Osteoblast (primary cell): ENCODE results near the gene SUMO4. TPM values are rescaled to one million over a fixed set of nuclear protein-coding genes. Genes with fewer than 3 reads are reported as not detected.
A peak's percentile ranks its signal among the peaks of the same experiment; 100 is the strongest.

Experiments used
- DNase-seq: peaks from one replicate; pipeline ENCODE4 v3.0.0; 2011; ENCODE audit warnings: low spot score, mixed read lengths; ENCODE audit not compliant: insufficient read length; ENCODE audit errors: missing footprints
- H2AFZ ChIP-seq: 2 replicates; pipeline ENCODE4 v1.6.0; 2011; ENCODE audit warnings: mild to moderate bottlenecking, low read length
- H3K27ac ChIP-seq: 2 replicates; pipeline ENCODE4 v1.5.1; 2011; ENCODE audit warnings: mild to moderate bottlenecking, low read depth, low read length, moderate library complexity
- H3K27me3 ChIP-seq: 2 replicates; pipeline ENCODE4 v1.6.0; 2012; ENCODE audit warnings: mild to moderate bottlenecking, control low read depth, inconsistent platforms, low read length, moderate library complexity; ENCODE audit not compliant: insufficient read depth
- H3K36me3 ChIP-seq: 2 replicates; pipeline ENCODE4 v1.5.1; 2011; ENCODE audit warnings: mild to moderate bottlenecking, low read length, control low read depth, moderate library complexity; ENCODE audit not compliant: insufficient read depth
- H3K4me1 ChIP-seq: 2 replicates; pipeline ENCODE4 v1.5.1; 2011; ENCODE audit warnings: mild to moderate bottlenecking, low read length, control low read depth, moderate library complexity; ENCODE audit not compliant: insufficient read depth
- H3K4me2 ChIP-seq: 2 replicates; pipeline ENCODE4 v1.6.0; 2011; ENCODE audit warnings: mild to moderate bottlenecking, low read length; ENCODE audit not compliant: insufficient read depth
- H3K4me3 ChIP-seq: fragments of 200-600 bp; sonication (generic); 3 replicates; pipeline ENCODE4 v1.5.1; 2012; ENCODE audit warnings: mild to moderate bottlenecking, low read length, inconsistent platforms; ENCODE audit not compliant: insufficient read depth
- H3K79me2 ChIP-seq: 2 replicates; pipeline ENCODE4 v1.6.0; 2012; ENCODE audit warnings: mild to moderate bottlenecking, low read length, control low read depth, inconsistent platforms; ENCODE audit not compliant: insufficient read depth
- H3K9me3 ChIP-seq: 2 replicates; pipeline ENCODE4 v1.5.1; 2011; ENCODE audit warnings: low read depth, low read length, control low read depth
- H4K20me1 ChIP-seq: 2 replicates; pipeline ENCODE4 v1.6.0; 2012; ENCODE audit warnings: mild to moderate bottlenecking, low read length, control low read depth; ENCODE audit not compliant: insufficient read depth
- total RNA-seq: library from RNA; depleted of rRNA; stranded (reverse); fragments of >200 nt; gene quantifications from 2 replicates; pipeline ENCODE4 v1.2.3, GENCODE V29; 2012
- TF ChIP-seq, protein P1 (sequence below): IDR thresholded peaks from 2 replicates; pipeline ENCODE4 v1.5.1; 2011; ENCODE audit warnings: mild to moderate bottlenecking, low read depth, low read length, moderate library complexity; ENCODE audit errors: extremely low read depth

SUMO4 gene
- total RNA-seq, 1 donor = 3.6 TPM

DNA sequence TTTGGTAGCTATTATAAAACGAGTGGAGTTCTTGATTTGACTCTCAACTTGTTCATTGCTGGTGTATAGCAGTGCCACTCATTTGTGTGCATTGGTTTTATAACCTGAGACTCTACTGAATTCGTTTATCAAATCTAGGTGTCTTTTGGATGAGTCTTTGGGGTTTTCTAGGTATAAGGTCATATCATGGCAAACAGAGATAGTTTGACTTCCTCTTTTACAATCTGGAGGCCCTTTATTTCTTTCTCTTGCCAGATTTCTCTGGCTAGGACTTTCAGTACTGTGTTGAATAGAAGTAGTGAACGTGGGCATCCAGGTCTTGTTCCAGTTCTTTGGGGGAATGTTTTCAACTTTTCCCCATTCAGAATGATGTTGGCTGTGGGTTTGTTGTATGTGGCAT, 38.8 kb downstream of the SUMO4 start:
- H3K79me2 ChIP-seq = no peaks in the 10 kb centered on the region
- no peaks in the 10 kb centered on the region for H3K27me3 ChIP-seq
- DNase-seq = no peak
- no peaks in the 10 kb centered on the region for H3K36me3 ChIP-seq
- H2AFZ ChIP-seq = no peak overlapping the region
- no peak overlapping the region for H3K4me3 ChIP-seq
- H3K9me3 ChIP-seq = no peaks in the 10 kb centered on the region
- no peaks in the 10 kb centered on the region for H4K20me1 ChIP-seq
- TF ChIP-seq, protein P1, sequence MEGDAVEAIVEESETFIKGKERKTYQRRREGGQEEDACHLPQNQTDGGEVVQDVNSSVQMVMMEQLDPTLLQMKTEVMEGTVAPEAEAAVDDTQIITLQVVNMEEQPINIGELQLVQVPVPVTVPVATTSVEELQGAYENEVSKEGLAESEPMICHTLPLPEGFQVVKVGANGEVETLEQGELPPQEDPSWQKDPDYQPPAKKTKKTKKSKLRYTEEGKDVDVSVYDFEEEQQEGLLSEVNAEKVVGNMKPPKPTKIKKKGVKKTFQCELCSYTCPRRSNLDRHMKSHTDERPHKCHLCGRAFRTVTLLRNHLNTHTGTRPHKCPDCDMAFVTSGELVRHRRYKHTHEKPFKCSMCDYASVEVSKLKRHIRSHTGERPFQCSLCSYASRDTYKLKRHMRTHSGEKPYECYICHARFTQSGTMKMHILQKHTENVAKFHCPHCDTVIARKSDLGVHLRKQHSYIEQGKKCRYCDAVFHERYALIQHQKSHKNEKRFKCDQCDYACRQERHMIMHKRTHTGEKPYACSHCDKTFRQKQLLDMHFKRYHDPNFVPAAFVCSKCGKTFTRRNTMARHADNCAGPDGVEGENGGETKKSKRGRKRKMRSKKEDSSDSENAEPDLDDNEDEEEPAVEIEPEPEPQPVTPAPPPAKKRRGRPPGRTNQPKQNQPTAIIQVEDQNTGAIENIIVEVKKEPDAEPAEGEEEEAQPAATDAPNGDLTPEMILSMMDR = no peak
- H3K27ac ChIP-seq = no peak overlapping the region
- H3K4me1 ChIP-seq = no peaks in the 10 kb centered on the region
- H3K4me2 ChIP-seq = no peak overlapping the region

DNA sequence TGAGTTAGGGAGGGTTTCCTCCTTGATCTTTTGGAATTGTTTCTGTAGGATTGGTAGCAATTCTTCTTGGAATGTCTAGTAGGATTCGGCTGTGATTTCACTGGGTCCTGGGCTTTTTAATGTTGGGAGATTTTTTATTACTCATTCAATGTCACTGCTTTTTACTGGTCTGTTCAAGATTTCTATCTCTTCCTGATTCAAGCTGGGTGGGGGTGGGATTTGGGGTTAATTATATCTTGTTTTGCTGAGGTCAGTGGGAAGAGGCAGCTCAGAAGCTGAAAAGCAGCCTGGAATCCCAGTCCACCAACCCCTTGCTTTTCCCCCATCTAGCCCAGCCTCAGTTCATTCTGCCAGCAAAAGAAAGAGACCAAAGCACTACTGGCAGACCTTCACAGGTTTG, 39.6 kb downstream of the SUMO4 start:
- TF ChIP-seq, protein P1 = no peak
- Histone ChIP-seq H3K36me3 (no peaks in the 10 kb centered on the region), H3K27me3 (no peaks in the 10 kb centered on the region), H3K4me1 (no peaks in the 10 kb centered on the region), H3K9me3 (no peaks in the 10 kb centered on the region), H4K20me1 (no peaks in the 10 kb centered on the region), H3K79me2 (no peaks in the 10 kb centered on the region), H2AFZ (no peak overlapping the region), H3K4me3 (no peak overlapping the region), H3K27ac (no peak overlapping the region), H3K4me2 (no peak overlapping the region)
- no peak for DNase-seq

DNA sequence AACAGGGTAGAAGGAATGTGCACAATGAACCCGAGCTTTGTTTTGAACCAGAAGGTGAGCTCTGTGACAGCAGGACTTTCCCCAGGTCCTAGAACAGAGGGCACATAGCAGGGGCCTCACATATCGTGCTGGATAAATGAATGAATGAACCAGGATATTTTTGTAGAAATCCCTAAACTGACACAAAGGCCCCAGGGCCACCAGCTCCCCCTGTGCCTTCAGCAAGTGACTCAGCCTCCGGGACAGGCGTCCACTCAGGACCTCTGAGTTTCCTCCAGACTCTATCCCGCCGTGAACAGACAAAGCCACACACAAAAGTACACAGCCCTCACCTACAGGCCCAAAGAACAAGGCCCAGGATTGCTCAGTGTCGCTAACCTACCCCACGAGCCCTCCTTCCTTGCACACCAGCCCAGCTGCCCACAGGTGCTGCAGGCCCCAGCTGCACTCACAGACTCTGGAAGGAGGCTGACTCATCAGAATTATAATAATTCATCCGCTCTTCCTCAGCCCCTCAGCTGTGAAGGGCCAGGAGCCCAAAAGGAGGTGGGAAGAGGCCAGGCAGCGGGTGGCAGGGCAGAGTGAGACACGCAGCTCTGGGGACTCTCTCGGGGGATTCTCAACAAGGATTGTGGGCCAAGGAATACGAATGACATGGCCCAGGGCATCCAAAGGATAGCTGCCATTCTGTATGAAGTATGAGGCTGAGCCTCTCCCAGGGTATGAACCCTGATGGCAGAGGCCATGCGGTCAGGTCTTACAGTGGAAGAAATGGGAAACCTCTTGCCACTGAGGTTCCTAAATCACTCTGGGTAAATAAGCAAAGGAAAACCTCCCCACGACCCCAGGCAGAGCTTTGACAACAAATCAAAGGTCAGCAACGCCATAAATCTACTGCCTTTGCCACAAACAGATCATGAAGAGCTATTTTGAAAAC, 40.9 kb downstream of the SUMO4 start:
- H3K36me3 ChIP-seq = no peaks in the 10 kb centered on the region
- H4K20me1 ChIP-seq = no peaks in the 10 kb centered on the region
- no peak overlapping the region for H3K27ac ChIP-seq
- H3K79me2 ChIP-seq = no peaks in the 10 kb centered on the region
- TF ChIP-seq, protein P1 = no peak
- H3K27me3 ChIP-seq = no peaks in the 10 kb centered on the region
- no peaks in the 10 kb centered on the region for H3K9me3 ChIP-seq
- no peak for DNase-seq
- no peak overlapping the region for H3K4me3 ChIP-seq
- H2AFZ ChIP-seq = peak overlapping the region; percentile 42
- no peak overlapping the region for H3K4me2 ChIP-seq
- H3K4me1 ChIP-seq = no peaks in the 10 kb centered on the region

DNA sequence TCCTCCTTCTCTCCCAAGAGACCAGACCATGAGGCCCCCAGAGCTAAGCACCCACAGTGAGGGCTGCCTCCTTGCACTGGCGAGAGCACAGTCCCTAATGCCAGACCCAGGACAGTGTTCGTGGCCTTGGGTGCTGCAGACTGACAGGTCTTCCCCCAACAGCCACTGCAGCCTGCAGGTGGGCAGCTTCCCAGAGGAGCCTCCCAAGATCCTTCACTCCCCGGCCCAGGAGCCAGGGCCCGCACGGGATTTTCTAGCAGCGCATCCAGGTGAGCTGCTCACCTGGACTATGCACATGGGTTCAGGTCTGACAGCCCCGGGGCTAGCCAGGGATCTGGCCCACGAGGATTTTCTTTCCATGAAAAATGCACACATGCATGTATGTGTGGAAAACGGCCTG, 41.7 kb downstream of the SUMO4 start:
- no peaks in the 10 kb centered on the region for H3K79me2 ChIP-seq
- H3K27me3 ChIP-seq = no peaks in the 10 kb centered on the region
- TF ChIP-seq, protein P1 = no peak
- no peak overlapping the region for H3K4me2 ChIP-seq
- DNase-seq = no peak
- H3K36me3 ChIP-seq = no peaks in the 10 kb centered on the region
- H3K4me1 ChIP-seq = no peaks in the 10 kb centered on the region
- no peak overlapping the region for H3K4me3 ChIP-seq
- H4K20me1 ChIP-seq = no peaks in the 10 kb centered on the region
- H3K9me3 ChIP-seq = no peaks in the 10 kb centered on the region
- H3K27ac ChIP-seq = no peak overlapping the region
- H2AFZ ChIP-seq = no peak overlapping the region
